Brain pericyte (primary cell): Measurements from ENCODE around the gene NMRAL1.

Experiments used
- DNase-seq: peaks from one replicate; pipeline ENCODE4 v3.0.0-alpha.2; 2012; ENCODE audit warnings: low read depth, low spot score

The NMRAL1 gene

GRCh38 chr16:4474192-4474961 is at the start of gene NMRAL1:
Gene NMRAL1, minus strand, starts transcription at chr16:4474625. Its CDS starts 493 bp downstream, at chr16:4474132.
- peak; percentile 64 for DNase-seq

DNA sequence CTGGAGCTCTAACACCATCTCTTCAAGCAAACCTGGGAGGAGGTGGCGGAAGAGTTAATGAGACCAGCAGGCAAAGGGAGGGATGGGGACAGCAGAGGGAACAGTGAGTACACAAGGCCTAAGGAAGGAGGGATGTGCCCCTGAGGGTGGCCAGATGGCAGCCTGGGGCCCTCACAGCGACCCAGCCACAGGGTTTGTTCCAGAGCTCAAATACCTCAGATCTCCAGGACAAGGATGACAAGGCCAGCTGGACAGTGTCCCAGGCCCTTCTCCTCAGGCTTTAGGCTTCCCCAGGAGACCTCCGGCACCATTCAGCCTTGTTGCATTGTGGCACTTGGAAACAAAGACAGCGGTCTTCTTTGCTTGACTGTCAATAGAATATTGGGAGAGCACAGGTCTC is 49.3 kb upstream of the NMRAL1 start:
- no peak for DNase-seq

DNA sequence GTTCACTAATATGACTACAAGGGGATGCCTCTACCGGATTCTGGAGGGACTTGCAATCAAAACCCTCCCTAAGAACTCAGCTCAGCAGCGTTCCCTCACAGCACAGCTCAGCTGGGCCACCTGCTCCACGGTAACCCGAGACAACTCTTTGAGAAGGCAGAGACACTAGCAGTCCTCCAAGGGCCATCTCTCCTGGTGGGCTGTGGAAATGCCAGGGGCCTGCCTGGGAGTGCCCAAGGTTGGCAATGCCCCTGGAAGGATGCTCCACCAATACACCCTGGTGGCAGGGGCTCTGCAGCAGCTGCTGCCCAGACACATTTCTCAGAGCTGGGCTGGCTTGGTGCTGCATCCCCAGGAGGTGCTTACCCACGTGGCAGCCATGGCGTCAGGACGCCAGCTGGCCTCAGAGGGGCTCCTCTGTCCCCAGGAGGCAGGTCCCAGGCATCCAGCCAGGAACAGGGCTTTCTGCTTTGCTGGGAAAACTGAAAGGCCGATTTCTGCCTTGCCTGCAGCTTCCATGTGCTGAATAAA is 47.7 kb upstream of the NMRAL1 start:
- peak; percentile 84 for DNase-seq

GRCh38 chr16:4520913-4521312 is 46.5 kb upstream of the NMRAL1 start:
- no peak for DNase-seq

- DNase-seq: no peak
Measured at GRCh38 chr16:4519274-4520058, 45.0 kb upstream of the NMRAL1 start.

GRCh38 chr16:4517812-4518680 is 43.6 kb upstream of the NMRAL1 start:
- DNase-seq: no peak

- DNase-seq: no peak
Measured at GRCh38 chr16:4515611-4516233, 41.3 kb upstream of the NMRAL1 start.

DNA sequence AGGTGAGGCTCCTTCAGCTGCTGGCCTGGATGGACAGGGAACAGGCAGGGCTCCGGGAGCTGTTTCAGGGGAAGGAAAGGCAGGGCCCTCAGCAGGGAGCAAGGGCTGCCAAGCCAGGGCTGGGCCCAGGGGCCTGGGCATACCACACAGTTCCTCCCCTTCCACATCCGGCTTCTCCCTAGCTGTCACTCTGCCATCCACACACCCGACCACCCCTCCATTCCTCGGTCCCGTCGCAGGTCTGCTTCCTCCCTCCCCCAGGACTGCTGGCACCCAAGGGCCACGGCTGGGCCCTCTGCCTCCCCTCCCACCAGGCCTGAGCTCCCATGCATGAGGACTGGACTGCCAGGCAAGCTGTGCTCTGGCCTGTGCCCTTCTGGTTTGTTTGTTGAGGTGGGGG is 40.2 kb upstream of the NMRAL1 start:
- no peak for DNase-seq

DNA sequence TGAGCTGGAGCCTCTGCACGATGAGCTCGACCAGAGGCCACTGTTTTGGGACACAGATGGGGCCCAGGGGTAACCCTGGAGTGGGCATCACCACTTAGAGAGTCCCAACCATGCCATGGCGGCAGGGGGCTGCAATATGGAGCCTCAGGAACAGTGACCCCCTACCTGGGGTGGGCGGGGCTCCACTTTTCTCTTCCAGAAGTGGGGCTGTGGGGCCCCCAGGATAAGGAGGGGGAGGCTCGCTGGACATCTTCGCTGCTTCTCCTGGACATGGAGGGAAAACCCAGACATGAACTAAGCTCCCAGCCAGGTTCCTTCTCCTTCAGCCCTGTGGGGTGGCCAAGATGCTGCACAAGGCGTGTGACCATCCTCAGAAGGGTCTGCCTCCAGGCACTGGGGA is 39.5 kb upstream of the NMRAL1 start:
- DNase-seq: no peak

GRCh38 chr16:4513086-4513860 is 38.8 kb upstream of the NMRAL1 start:
- DNase-seq: no peak

- DNase-seq: no peak
Measured at GRCh38 chr16:4512473-4512872, 38.0 kb upstream of the NMRAL1 start.

DNA sequence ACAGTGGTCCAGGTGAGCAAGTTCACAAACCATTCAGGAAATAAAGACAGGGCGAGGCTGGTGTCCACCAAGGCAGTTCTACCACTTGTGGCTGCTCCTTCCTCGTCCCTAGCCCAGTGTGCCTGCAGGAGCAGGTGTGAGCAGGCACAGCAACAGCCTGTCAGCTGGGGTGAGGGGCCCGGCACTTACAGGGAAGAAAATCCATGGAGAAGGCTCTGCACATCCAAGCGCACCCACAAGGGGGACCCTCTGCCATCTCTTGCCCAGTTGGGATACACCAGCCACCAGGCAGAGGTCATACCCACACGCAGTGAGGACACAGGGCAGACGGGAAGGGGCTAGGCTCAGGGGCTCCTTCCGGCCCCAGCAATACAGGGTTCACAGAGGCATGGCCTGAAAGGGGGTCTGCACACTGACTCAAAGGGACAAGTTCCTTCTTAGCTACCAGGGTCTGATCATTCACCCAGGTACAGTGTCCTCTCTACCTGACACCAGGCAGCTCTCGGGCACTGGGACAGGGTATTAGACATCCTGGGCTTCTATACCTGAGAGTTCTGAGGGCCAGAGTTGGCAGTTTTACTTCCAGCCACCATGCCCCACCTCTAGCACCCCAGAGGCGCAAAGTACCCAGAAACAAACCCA is 37.1 kb upstream of the NMRAL1 start:
- no peak for DNase-seq

- no peak for DNase-seq
Measured at GRCh38 chr16:4510747-4511426, 36.5 kb upstream of the NMRAL1 start.

DNA sequence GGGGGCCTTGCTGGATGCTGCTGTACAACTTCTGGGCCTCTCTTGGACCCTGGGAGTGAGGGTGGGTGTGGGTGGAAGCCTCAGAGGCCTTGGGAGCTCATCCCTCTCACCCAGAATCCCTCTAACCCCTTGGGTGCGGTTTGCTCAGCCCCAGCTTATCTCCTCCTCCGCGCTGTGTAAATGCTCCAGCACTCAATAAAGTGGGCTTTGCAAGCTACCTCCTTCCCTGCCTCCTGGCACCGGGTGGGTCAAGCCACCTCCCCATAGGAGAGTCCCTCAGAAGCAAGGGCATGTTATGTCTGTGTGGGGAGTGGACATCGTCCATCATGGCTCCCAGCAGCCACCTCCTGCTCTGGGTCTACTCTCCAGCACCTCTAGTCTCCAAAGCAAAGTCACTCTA is 35.7 kb upstream of the NMRAL1 start:
- no peak for DNase-seq

GRCh38 chr16:4509420-4509819 is 35.0 kb upstream of the NMRAL1 start:
- no peak for DNase-seq

DNA sequence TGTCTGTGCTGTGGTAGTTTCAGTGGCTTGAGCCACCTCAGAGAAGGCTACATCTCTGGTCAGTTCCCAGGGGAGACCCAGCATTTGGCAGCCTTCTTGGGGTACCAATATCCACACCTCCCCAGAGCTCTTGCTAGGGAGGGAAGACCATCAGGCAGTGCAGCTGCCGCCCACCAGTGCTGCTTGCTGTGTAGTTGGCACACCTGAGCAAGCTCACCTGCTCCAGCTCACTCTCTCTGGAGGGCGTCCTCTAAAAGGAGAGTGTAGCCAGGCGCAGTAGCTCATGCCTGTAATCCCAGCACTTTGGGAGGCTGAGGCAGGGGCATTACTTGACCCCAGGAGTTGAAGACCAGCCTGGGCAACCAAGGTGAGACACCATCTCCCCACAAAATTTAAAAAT is 34.4 kb upstream of the NMRAL1 start:
- DNase-seq: no peak

- no peak for DNase-seq
Measured at GRCh38 chr16:4507588-4508345, 33.3 kb upstream of the NMRAL1 start.

- DNase-seq: no peak
Measured at GRCh38 chr16:4506450-4506849, 32.0 kb upstream of the NMRAL1 start.
